ENCODE data around the gene CDH20. TPM values are rescaled to one million over a fixed set of nuclear protein-coding genes. Genes with fewer than 3 reads are reported as not detected.

CDH20 gene
- total and polyA plus RNA-seq, 2 experiments from 2014 or later, result 1.3 to 3.6 TPM

DNA sequence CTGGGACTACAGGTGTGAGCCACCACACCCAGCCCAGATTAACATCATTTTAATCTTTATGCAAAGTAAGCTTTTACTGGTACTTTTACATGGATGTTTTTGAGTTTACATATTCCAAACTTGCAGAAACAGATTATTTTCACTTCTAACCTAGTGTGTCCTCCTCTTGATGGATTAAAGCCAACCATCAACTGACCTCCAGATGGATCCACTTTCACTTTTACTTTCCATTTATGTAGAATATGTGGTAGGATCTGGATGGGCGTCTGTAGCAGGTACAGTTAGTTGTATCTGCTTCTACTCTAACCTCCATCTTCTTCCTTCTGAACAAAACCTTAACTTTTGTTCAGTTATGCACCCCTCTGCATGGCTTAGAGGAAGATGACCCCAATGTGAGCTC lies 264.1 kb downstream of the CDH20 start:
- Histone ChIP-seq H3K79me2 (no peaks in the 10 kb centered on the region), H3K27me3 (no peaks in the 10 kb centered on the region), H3K27ac (no peak overlapping the region), H3K4me1 (ENCODE audit: insufficient read depth) (no peaks in the 10 kb centered on the region), H3K9me3 (ENCODE audit: low read depth) (no peaks in the 10 kb centered on the region), H3K4me2 (no peak overlapping the region), H4K20me1 (ENCODE audit: insufficient read depth, poor library complexity, severe bottlenecking) (no peaks in the 10 kb centered on the region), H3K9me2 (replicated peaks; ENCODE audit: insufficient read depth) (no peaks in the 10 kb centered on the region), H3K36me3 (replicated peaks; ENCODE audit: insufficient read depth, low read depth) (no peaks in the 10 kb centered on the region), H2AFZ (no peak overlapping the region), H3K4me3 (no peak overlapping the region)
- TF ChIP-seq EZH2phosphoT487 (IDR thresholded peaks at IDR 0.05; ENCODE audit: low read depth, severe bottlenecking, unreplicated experiment), result no peak
- TF ChIP-seq EZH2 (IDR thresholded peaks at IDR 0.05; ENCODE audit: borderline replicate concordance), result no peak
- TF ChIP-seq, protein P1, sequence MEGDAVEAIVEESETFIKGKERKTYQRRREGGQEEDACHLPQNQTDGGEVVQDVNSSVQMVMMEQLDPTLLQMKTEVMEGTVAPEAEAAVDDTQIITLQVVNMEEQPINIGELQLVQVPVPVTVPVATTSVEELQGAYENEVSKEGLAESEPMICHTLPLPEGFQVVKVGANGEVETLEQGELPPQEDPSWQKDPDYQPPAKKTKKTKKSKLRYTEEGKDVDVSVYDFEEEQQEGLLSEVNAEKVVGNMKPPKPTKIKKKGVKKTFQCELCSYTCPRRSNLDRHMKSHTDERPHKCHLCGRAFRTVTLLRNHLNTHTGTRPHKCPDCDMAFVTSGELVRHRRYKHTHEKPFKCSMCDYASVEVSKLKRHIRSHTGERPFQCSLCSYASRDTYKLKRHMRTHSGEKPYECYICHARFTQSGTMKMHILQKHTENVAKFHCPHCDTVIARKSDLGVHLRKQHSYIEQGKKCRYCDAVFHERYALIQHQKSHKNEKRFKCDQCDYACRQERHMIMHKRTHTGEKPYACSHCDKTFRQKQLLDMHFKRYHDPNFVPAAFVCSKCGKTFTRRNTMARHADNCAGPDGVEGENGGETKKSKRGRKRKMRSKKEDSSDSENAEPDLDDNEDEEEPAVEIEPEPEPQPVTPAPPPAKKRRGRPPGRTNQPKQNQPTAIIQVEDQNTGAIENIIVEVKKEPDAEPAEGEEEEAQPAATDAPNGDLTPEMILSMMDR (IDR thresholded peaks at IDR 0.05; ENCODE audit: poor library complexity), result no peak
- DNase-seq (ENCODE audit: low spot score), result no peak
- WGBS (ENCODE audit: low lambda C conversion rate, missing lambda C conversion rate), result 89% methylated on average over 1 of the region's 1 CpG

GRCh38 chr18:61600422-61600821 lies 267.2 kb downstream of the CDH20 start:
- WGBS (ENCODE audit: low lambda C conversion rate, missing lambda C conversion rate), result 93% methylated on average over 4 of the region's 4 CpGs
- TF ChIP-seq EZH2 (IDR thresholded peaks at IDR 0.05; ENCODE audit: borderline replicate concordance) (no peak), EZH2phosphoT487 (IDR thresholded peaks at IDR 0.05; ENCODE audit: low read depth, severe bottlenecking, unreplicated experiment) (no peak)
- TF ChIP-seq, protein P1 (IDR thresholded peaks at IDR 0.05; ENCODE audit: poor library complexity), result no peak
- no peak overlapping the region for H3K4me3 ChIP-seq
- no peaks in the 10 kb centered on the region for H4K20me1 ChIP-seq (ENCODE audit: insufficient read depth, poor library complexity, severe bottlenecking)
- H2AFZ ChIP-seq, result no peak overlapping the region
- no peaks in the 10 kb centered on the region for H3K4me1 ChIP-seq (ENCODE audit: insufficient read depth)
- H3K79me2 ChIP-seq, result no peaks in the 10 kb centered on the region
- no peaks in the 10 kb centered on the region for H3K36me3 ChIP-seq (replicated peaks; ENCODE audit: insufficient read depth, low read depth)
- no peak overlapping the region for H3K27ac ChIP-seq
- H3K9me3 ChIP-seq (ENCODE audit: low read depth), result no peaks in the 10 kb centered on the region
- no peak overlapping the region for H3K4me2 ChIP-seq
- DNase-seq (ENCODE audit: low spot score), result no peak
- H3K9me2 ChIP-seq (replicated peaks; ENCODE audit: insufficient read depth), result no peaks in the 10 kb centered on the region
- no peaks in the 10 kb centered on the region for H3K27me3 ChIP-seq

DNA sequence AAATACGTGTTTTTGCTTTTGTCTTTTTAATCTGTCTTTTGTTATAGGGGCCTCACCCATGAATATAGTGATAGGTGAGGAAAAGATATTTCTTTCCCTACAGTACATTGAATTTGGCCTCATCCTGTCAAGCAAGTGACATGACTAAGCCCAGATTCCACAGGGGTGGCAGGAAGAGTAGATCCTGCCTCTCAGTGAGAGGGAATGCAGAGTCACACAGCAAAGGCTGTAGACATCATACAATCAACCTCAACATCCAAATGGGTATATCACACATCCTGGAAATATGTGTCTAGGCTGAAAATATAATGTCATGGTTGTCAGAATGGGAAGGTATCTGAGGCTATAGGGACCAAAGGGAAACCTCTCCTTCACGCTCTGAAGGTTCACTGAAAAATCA lies 269.6 kb downstream of the CDH20 start:
- H3K4me2 ChIP-seq, result no peak overlapping the region
- H3K4me1 ChIP-seq (ENCODE audit: insufficient read depth), result peaks cover 8% of the 10 kb centered on the region
- H3K9me3 ChIP-seq (ENCODE audit: low read depth), result no peaks in the 10 kb centered on the region
- H3K27me3 ChIP-seq, result no peaks in the 10 kb centered on the region
- H3K9me2 ChIP-seq (replicated peaks; ENCODE audit: insufficient read depth), result no peaks in the 10 kb centered on the region
- no peaks in the 10 kb centered on the region for H3K36me3 ChIP-seq (replicated peaks; ENCODE audit: insufficient read depth, low read depth)
- H2AFZ ChIP-seq, result no peak overlapping the region
- WGBS (ENCODE audit: low lambda C conversion rate, missing lambda C conversion rate), result 94% methylated on average over 2 of the region's 2 CpGs
- no peak overlapping the region for H3K27ac ChIP-seq
- no peak overlapping the region for H3K4me3 ChIP-seq
- TF ChIP-seq EZH2 (IDR thresholded peaks at IDR 0.05; ENCODE audit: borderline replicate concordance) (no peak), EZH2phosphoT487 (IDR thresholded peaks at IDR 0.05; ENCODE audit: low read depth, severe bottlenecking, unreplicated experiment) (no peak)
- TF ChIP-seq, protein P1 (IDR thresholded peaks at IDR 0.05; ENCODE audit: poor library complexity), result no peak
- no peaks in the 10 kb centered on the region for H3K79me2 ChIP-seq
- DNase-seq (ENCODE audit: low spot score), result no peak
- no peaks in the 10 kb centered on the region for H4K20me1 ChIP-seq (ENCODE audit: insufficient read depth, poor library complexity, severe bottlenecking)

Small RNA genes within 50 kb of the gene (small RNA-seq; reads per million reads assigned to genes)
- not detected for gene RNU6-116P

All from hepatocyte (in vitro differentiated cells).